DOHH2 (cell line): ENCODE measurements around the gene HLA-DMA.

ENCODE experiments used
- CTCF ChIP-seq: fragments of 200-600 bp; sonication (generic); IDR thresholded peaks from one replicate; pipeline ENCODE4 v1.5.1; 2014; ENCODE audit warnings: antibody characterized with exemption, mild to moderate bottlenecking, low read depth, low read length; ENCODE audit not compliant: poor library complexity, severe bottlenecking
- EZH2phosphoT487 ChIP-seq: fragments of 200-600 bp; sonication (generic); IDR thresholded peaks from 2 replicates; pipeline ENCODE4 v1.6.1; 2017; ENCODE audit warnings: borderline replicate concordance, mild to moderate bottlenecking, antibody characterized with exemption, low read length, moderate library complexity, mixed read lengths

GRCh38 chr6:32983964-32984621, 31.2 kb upstream of the HLA-DMA start:
- TF ChIP-seq CTCF (no peak), EZH2phosphoT487 (no peak)
